HepG2 (cell line): Measurements from ENCODE around the gene STX5. TPM values are rescaled to one million over a fixed set of nuclear protein-coding genes. Genes with fewer than 3 reads are reported as not detected.

ENCODE experiments used
- CERS6 ChIP-seq: sonication (generic); formaldehyde crosslinking; IDR thresholded peaks from 2 replicates; pipeline ENCODE4 v1.5.0; 2020; ENCODE audit warnings: missing genetic modification reagents
- FOXO4 ChIP-seq: sonication (generic); formaldehyde crosslinking; conservative IDR thresholded peaks from 2 replicates; pipeline ENCODE4 v1.8.1; 2023; ENCODE audit warnings: missing genetic modification reagents
- GATAD2A ChIP-seq: IDR thresholded peaks from 2 replicates; pipeline ENCODE4 v1.6.1; 2016
- GLI4 ChIP-seq: sonication (generic); formaldehyde crosslinking; IDR thresholded peaks from 2 replicates; pipeline ENCODE4 v1.5.1; 2020; ENCODE audit warnings: missing genetic modification reagents, mild to moderate bottlenecking, moderate library complexity, borderline replicate concordance
- IKZF5 ChIP-seq: IDR thresholded peaks from 2 replicates; pipeline ENCODE4 v1.6.1; 2018; ENCODE audit warnings: missing genetic modification reagents, mild to moderate bottlenecking, missing compliant biosample characterization
- JUNB ChIP-seq: sonication (generic); formaldehyde crosslinking; IDR thresholded peaks from 2 replicates; pipeline ENCODE4 v1.8.0; 2022; ENCODE audit warnings: missing genetic modification reagents, mild to moderate bottlenecking, borderline replicate concordance
- MLLT10 ChIP-seq: sonication (generic); formaldehyde crosslinking; IDR thresholded peaks from 2 replicates; pipeline ENCODE4 v1.4.0; 2020; ENCODE audit warnings: missing genetic modification reagents
- NCOA2 ChIP-seq: sonication (generic); formaldehyde crosslinking; IDR thresholded peaks from 2 replicates; pipeline ENCODE4 v1.8.0; 2022; ENCODE audit warnings: inconsistent platforms
- PRDM15 ChIP-seq: sonication (generic); formaldehyde crosslinking; IDR thresholded peaks from 2 replicates; pipeline ENCODE4 v1.4.0; 2020; ENCODE audit warnings: missing genetic modification reagents
- RCOR2 ChIP-seq: IDR thresholded peaks from 2 replicates; pipeline ENCODE4 v1.6.1; 2016; ENCODE audit warnings: missing biosample characterization, missing genetic modification reagents
- RORA ChIP-seq: sonication (generic); formaldehyde crosslinking; IDR thresholded peaks from 2 replicates; pipeline ENCODE4 v1.5.0; 2020; ENCODE audit warnings: mild to moderate bottlenecking, missing genetic modification reagents, moderate library complexity
- TCF7 ChIP-seq: sonication (generic); IDR thresholded peaks from 2 replicates; pipeline ENCODE4 v1.6.1; 2016; ENCODE audit warnings: antibody characterized with exemption, low read depth
- ZFP37 ChIP-seq: sonication (generic); formaldehyde crosslinking; IDR thresholded peaks from 2 replicates; pipeline ENCODE4 v1.4.0; 2020; ENCODE audit warnings: missing genetic modification reagents, borderline replicate concordance
- ZMYM3 ChIP-seq: sonication (generic); formaldehyde crosslinking; IDR thresholded peaks from 2 replicates; pipeline ENCODE4 v1.5.1; 2020; ENCODE audit warnings: mild to moderate bottlenecking, missing genetic modification reagents
- ZNF101 ChIP-seq: sonication (generic); formaldehyde crosslinking; IDR thresholded peaks from 2 replicates; pipeline ENCODE4 v1.4.0; 2020; ENCODE audit warnings: mild to moderate bottlenecking, low read depth, missing genetic modification reagents, borderline replicate concordance
- ZNF230 ChIP-seq: sonication (generic); formaldehyde crosslinking; IDR thresholded peaks from 2 replicates; pipeline ENCODE4 v1.4.0; 2020; ENCODE audit warnings: mild to moderate bottlenecking, missing genetic modification reagents
- ZNF331 ChIP-seq: sonication (generic); formaldehyde crosslinking; IDR thresholded peaks from 2 replicates; pipeline ENCODE4 v1.4.0; 2020; ENCODE audit warnings: missing genetic modification reagents
- ZNF761 ChIP-seq: sonication (generic); formaldehyde crosslinking; conservative IDR thresholded peaks from 2 replicates; pipeline ENCODE4 v1.4.0; 2020; ENCODE audit warnings: mild to moderate bottlenecking, missing genetic modification reagents
- ZNF784 ChIP-seq: sonication (generic); formaldehyde crosslinking; IDR thresholded peaks from 2 replicates; pipeline ENCODE4 v1.5.1; 2020; ENCODE audit warnings: missing genetic modification reagents, mild to moderate bottlenecking, borderline replicate concordance
- ZNF83 ChIP-seq: sonication (generic); formaldehyde crosslinking; IDR thresholded peaks from 2 replicates; pipeline ENCODE4 v1.4.0; 2020; ENCODE audit warnings: missing genetic modification reagents, mild to moderate bottlenecking, borderline replicate concordance
- polyA plus RNA-seq, 8 experiments: library from polyadenylated mRNA; depleted of rRNA in 3 of 8; stranded (reverse) in 7 of 8; unstranded in 1 of 8; fragments of >200 nt; fragmentation: Illumina TruSeq in 4 of 8; extraction: Trizol in 4 of 8; gene quantifications; 2 replicates each; pipeline versions ENCODE4 v1.2.1 to v1.2.3, GENCODE V29; 2011 to 2016; ENCODE audit warnings: low read depth in 4 of 8, missing spikeins in 1 of 8, mixed read lengths in 1 of 8; ENCODE audit not compliant: insufficient read depth in 1 of 8
- total RNA-seq, 5 experiments: library from RNA; depleted of rRNA; stranded (reverse); fragments of >200 nt; fragmentation: Illumina TruSeq; extraction: Trizol; gene quantifications; 2 replicates each; pipeline ENCODE4 v1.2.3, GENCODE V29; 2016; ENCODE audit warnings: low read depth in 1 of 5

Gene STX5
- total and polyA plus RNA-seq, 2 of the 13 experiments (the other 11 are each of a cell fraction or from before 2014, with no cell fraction given), result 26.9 to 30.0 TPM

GRCh38 chr11:62855571-62856332, 23.9 kb upstream of the STX5 start (continued):
- TF ChIP-seq IKZF5, result peak; percentile 94
- peak; percentile 52; the same call in 1 of the 2 replicates for TF ChIP-seq ZMYM3 (CRISPR knock-in tag)
- peak; percentile 87; the same call in 1 of the 2 replicates for TF ChIP-seq ZNF331 (CRISPR knock-in tag)
- TF ChIP-seq GLI4 (CRISPR knock-in tag), result peak; percentile 93; the same call in 1 of the 2 replicates
- 0 out of 2 replicates have a peak, but pooled peaks have one; percentile 35 for TF ChIP-seq ZNF230 (CRISPR knock-in tag)
- TF ChIP-seq ZNF83 (CRISPR knock-in tag), result no peak
- peak; percentile 95 for TF ChIP-seq MLLT10 (CRISPR knock-in tag)
- no peak; the same call in 1 of the 2 replicates for TF ChIP-seq JUNB (CRISPR knock-in tag)
- peak; percentile 89; the same call in 1 of the 2 replicates for TF ChIP-seq CERS6 (CRISPR knock-in tag)
- peak; percentile 65 for TF ChIP-seq PRDM15 (CRISPR knock-in tag)
- TF ChIP-seq FOXO4, result no peak
- peak; percentile 49; the same call in 1 of the 2 replicates for TF ChIP-seq ZNF761 (CRISPR knock-in tag)
- peak; percentile 97 for TF ChIP-seq ZFP37 (CRISPR knock-in tag)
- no peak for TF ChIP-seq RORA (CRISPR knock-in tag)
- TF ChIP-seq GATAD2A, result peak; percentile 33; the same call in 1 of the 2 replicates
- TF ChIP-seq ZNF101, result 0 out of 2 replicates have a peak, but pooled peaks have one; percentile 48
- TF ChIP-seq NCOA2, result peak; percentile 57
- TF ChIP-seq RCOR2, result no peak
- no peak for TF ChIP-seq TCF7
- peak; percentile 81 for TF ChIP-seq ZNF784 (CRISPR knock-in tag)
